Stimulated activated CD8-positive, alpha-beta memory T cell treated with anti-CD3 and anti-CD28 coated beads, Interleukin-4, amount 100 ng/mL, for 4 hours (primary cell): ENCODE data around the gene NCLN.

Experiments
- DNase-seq, 2 donors: peaks; one replicate each; pipeline ENCODE4 v3.0.0-alpha.2; 2020; ENCODE audit warnings: low read depth in 2 of 2, low spot score in 1 of 2

The NCLN gene

GRCh38 chr19:3252650-3253049 is 66.9 kb downstream of the NCLN start:
- no peak for DNase-seq

DNA sequence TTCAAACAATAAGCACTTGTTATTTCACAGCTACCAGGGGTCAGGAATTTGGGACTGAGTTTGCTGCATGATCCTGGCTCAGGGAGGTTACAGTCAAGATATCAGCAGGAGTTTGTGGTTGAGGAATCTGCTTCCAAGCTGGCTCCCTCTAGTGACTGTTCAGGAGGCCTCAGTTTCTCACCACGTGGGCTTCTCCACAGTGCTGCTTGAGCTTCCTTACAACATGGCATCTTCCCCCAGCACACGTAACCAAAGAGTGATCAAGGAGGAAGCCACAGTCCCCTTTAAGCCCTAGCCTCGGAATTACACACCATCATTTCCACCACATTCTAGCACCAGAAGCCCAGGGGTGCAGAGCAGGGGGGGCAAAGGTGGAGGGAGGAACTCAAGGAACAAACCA is 67.5 kb downstream of the NCLN start:
- DNase-seq = no peak

DNA sequence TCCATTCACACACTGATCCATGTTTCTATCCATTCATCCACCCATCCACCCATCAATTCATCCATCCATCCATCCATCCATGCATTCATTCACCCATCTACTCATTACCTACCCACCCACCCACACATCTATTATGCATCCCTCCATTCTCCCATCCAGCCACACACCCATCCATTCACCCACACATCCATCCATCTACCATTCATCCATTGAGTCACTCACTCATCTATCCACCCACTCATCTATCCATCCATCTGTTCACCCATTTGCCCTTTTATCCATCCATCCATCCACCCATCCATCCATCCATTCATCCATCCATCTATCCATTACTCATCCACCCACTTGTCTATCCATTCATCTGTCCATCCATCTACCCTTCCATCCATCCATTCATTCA is 68.8 kb downstream of the NCLN start:
- DNase-seq = no peak

- DNase-seq = no peak
These were observed 71.3 kb downstream of the NCLN start for GRCh38 chr19:3257071-3257470.
